GM19395 (cell line): Measurements from ENCODE around the gene ELMOD2.
"Not testable (repeated sequence)": the region's sequence is repeated elsewhere in the genome, so short reads cannot be mapped to it uniquely, and the experiment has no call there.

Experiments used
- ATAC-seq: cut with Tn5 transposase; IDR thresholded peaks from one replicate; pipeline ENCODE4 v1.9.1; 2021; ENCODE audit warnings: mild to moderate bottlenecking, moderate library complexity; ENCODE audit not compliant: unreplicated experiment

The ELMOD2 gene

GRCh38 chr4:140523857-140524742 is at the start of gene ELMOD2:
Gene ELMOD2, plus strand, starts transcription at chr4:140524168. Its CDS starts 1,261 bp downstream, at chr4:140525429.
- ATAC-seq = peak; percentile 100

GRCh38 chr4:140483445-140483844 is 40.5 kb upstream of the ELMOD2 start:
- no peak for ATAC-seq

DNA sequence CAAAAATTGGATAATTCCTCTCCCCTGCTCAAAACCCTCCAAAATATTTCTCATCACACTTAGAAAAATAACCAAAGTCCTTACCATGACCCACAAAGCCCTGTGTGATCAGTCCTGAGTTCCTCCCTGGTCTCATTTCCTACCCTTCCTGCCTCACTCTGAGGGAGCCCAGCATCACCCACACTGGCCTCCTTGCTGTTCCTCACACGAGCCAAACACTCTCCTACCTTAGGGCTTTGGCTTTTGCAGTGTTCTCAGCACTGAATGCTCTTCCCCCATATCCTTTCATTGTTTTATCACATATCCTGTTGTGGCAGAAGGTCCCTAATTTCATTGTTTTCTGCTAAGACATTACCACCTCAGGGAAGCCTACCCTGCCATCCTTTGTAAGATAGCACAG is 38.0 kb upstream of the ELMOD2 start:
- ATAC-seq = no peak

GRCh38 chr4:140497405-140497746 is 26.6 kb upstream of the ELMOD2 start:
- ATAC-seq = no peak

- no peak for ATAC-seq
Observed at GRCh38 chr4:140497747-140498636, 26.0 kb upstream of the ELMOD2 start, which contains the start of gene MGAT4D. Gene MGAT4D, minus strand, starts transcription at chr4:140498293. Its CDS starts 71 bp downstream, at chr4:140498222.

DNA sequence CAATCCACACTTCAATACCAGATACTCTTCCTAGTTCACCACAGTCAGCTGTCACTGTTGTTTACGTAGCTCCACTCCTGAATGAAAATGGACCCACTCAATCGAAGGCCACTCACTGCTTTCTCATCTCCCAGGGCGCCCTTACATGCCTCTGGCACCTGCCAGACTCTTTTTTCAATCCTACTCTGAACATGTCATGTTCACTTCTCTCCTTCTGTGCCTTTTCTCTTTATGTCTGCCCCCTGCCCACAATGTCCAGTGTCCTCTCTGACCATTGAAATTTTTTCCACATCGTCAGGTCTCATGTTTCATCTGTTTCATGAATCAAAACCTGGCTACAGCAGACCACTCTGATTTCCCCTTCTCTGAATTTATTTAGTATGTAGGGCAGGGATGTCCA is 24.6 kb upstream of the ELMOD2 start:
- no peak for ATAC-seq

DNA sequence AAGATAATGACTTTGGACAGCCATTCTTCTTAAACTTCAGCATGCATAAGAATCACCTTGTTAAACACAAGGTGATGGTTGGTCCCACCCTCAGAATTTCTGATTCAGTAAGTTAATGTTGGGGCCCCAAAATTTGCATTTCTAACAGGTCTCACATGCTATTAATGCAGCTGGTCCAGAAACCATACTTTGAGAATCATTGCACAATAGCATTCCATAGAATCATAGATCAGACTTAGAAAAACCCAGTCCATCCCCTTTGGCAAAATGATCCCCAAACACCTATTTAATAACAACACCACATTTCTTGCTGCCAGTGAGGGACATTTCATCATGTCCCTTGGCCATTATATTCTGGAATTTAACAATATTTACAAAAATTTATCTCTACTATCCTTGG is 19.7 kb upstream of the ELMOD2 start:
- ATAC-seq = no peak

- ATAC-seq = not testable (repeated sequence)
Observed at GRCh38 chr4:140513765-140514164, 10.2 kb upstream of the ELMOD2 start.

DNA sequence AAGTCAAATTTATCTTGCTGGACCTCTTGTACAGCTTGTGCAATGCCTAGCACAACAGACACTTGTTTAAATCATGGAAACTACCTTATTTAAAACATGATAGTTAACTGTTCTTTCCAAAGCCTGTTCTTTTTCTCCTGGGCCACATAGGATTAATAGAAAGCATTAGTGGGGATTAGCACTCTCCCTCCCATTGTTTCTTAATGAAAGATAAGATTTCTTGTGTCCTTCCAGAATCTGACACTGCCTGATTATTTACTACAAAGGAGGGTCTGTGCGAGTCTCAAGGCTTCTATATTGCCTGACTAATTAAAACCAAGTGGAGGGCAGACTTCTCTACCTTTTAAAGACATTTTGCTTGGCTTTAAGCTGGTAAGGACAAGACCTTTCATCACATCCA is 8.5 kb upstream of the ELMOD2 start:
- no peak for ATAC-seq

GRCh38 chr4:140523370-140523856 is 555 bp upstream of the ELMOD2 start:
- peak; percentile 27 for ATAC-seq

DNA sequence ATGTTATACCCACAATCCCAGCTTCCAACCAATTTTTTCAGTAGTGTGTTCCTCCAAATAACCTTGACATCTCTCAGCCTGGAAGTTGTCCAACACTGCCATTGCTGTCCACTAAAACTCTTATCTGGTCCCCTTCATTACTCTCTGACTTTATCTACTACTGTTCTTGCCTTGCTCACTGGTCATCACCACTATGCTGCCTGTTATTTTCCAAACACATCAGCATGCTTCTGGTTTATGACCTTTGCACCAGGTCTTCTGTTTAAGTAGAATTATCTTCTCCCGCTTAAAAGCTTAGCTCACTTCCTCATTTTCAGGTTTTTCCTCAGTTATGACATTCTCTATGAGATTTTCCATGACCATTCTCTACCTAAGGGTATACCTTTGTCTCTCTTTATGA is 5.5 kb downstream of the ELMOD2 start:
- no peak for ATAC-seq

DNA sequence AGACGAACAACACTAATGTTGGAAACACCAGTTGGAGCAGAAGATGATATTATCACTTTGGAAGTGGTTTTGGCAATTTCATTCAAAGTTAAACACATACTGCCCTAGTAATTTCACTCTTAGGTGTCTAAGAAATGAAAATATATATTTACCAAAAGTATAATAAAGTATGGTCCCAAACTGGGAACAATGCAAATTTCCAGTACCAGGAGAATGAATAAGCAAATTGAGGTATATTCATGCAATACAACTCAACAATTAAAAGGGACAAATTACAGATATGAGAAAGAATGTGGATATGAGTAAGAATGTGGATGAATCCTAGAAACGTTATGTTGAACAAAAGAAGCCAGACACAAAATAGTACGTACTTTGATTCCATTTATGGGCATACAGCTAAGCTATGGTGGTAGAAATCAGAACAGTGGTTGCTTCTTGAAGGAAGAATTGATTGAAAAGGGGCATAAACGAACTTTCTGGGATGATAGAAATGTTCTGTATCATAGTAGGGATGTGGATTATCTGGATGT is 10.0 kb downstream of the ELMOD2 start:
- ATAC-seq = no peak

DNA sequence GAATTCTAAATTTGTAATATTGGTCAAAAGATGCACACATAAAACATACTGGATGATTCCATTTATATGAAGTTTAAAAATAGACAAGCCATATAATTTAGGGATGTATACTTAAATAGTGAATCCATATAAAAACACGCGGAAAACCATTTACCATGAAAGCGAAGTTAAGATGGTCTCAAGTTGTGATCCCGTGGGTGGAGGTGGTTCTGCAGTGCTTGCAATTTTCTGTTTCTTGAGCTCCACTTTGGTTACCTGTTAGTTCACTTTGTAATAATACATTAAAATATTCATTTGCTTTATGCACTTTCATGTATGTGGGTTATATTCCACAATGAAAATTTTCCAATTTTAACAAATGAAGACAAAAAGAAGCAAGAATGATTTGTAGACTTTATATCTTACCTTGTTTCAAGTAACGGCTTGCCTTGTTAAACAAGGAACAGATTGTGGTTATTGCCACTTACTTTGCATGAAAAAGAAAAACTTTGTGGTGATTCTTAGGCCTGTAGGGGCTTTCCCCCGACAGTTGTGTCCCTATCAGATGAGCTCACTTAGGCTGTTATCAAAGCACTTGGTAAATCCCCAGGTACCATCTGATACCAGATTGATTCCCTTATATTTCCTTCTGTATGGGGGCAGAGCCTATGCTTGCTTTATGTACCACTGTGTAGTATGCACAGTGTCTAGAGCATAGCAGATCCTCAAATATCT is 32.6 kb downstream of the ELMOD2 start:
- ATAC-seq = peak; percentile 100

DNA sequence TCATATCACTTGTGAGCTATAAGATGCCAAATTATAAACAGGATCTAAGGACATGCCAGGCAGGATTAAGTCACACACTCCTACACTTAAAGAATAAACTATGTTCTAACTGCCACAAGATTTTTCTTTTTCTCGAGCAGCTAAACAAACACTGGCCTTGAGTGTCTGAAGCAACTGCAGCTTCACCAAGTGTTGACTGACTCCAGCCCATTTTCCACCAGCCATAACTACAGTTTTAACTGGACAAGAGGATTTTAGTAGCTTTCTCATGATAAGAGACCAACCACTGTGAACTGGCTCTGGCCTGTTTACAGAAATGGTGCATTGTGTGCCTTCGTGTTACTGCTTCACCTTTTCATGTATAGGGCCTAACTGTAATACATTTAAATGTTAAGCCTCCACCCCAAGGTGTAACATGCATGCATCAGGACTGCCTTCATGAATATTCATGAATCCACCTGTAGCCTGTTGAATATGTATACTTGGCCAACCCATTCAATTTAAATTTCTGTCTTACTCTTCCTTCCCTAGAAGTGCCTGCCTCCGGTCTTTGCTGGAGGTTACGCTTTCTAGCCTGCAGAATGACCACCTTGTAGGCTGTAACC is 34.0 kb downstream of the ELMOD2 start:
- ATAC-seq = no peak

- no peak for ATAC-seq
Observed at GRCh38 chr4:140559696-140560095, 35.7 kb downstream of the ELMOD2 start.

- ATAC-seq = no peak
Observed at GRCh38 chr4:140568507-140569306, 44.7 kb downstream of the ELMOD2 start, which contains the start of gene UCP1. Gene UCP1, minus strand, starts transcription at chr4:140568961. Its CDS starts 232 bp downstream, at chr4:140568729.

DNA sequence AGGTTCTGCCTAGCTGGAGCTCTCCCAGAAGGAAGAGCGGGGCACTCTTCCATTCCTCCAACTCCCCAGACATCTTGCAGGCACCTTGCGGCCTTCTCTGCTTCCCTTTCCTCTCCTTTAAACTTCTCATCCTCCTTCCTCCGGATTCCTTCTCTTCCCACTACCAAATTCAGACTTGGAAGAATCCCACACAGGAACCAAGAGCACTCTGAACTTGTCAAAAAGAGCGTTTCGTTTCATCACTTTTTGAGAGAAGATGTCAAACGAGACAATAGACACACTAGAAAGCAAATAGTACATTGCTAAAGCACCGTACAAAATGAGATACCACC is 45.3 kb downstream of the ELMOD2 start:
- ATAC-seq = no peak

DNA sequence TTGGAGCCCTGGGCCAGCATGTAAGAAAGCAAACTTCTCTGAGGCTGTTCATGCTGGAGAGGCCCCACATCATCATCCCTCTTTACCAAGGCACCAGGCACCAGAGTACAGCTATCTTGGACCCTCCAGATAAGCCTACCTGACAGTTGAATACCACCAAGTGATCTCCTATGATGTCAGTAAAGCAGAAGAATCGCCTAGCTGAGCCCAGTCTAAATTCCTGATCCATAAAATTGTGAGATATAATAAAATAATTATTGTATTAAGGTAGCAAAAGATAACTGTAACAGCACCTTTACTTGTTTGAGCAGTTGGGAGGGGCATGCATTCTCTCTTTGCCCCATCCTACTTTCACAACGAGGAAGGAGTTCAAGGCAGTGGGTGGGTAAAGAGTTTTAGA is 47.7 kb downstream of the ELMOD2 start:
- ATAC-seq = no peak

DNA sequence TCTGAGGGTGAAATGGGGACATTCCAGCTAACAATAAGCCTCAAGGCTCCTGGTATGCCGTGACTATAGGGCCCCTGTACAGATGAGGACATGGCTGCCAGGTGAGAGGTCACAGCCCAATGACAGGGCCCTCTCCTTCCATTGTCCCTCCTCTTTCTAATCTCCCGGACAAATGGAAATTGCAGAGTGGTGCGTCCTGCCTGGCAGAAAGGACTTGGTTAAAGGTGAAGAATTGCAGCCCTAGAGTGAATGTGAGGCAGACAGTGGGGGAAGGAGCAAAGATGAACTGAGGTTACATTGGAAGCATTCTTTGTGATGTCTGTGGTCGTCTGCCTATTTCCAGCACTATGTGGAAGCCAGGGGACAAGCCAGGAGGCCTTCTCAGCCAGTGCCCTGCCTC is 51.5 kb downstream of the ELMOD2 start:
- ATAC-seq = no peak
